ENCODE data around the gene JADE1.

- TF ChIP-seq GATA3 (IDR thresholded peaks at IDR 0.05; ENCODE audit: low read depth, low read length) (no peak), GATA2 (IDR thresholded peaks at IDR 0.05; ENCODE audit: low read depth, low read length) (no peak)
Observed at GRCh38 chr4:128846063-128846462, 36.6 kb downstream of the JADE1 start.

Measured in SH-SY5Y (cell line).